ENCODE data around the gene CNOT3.

CNOT3 gene

DNA sequence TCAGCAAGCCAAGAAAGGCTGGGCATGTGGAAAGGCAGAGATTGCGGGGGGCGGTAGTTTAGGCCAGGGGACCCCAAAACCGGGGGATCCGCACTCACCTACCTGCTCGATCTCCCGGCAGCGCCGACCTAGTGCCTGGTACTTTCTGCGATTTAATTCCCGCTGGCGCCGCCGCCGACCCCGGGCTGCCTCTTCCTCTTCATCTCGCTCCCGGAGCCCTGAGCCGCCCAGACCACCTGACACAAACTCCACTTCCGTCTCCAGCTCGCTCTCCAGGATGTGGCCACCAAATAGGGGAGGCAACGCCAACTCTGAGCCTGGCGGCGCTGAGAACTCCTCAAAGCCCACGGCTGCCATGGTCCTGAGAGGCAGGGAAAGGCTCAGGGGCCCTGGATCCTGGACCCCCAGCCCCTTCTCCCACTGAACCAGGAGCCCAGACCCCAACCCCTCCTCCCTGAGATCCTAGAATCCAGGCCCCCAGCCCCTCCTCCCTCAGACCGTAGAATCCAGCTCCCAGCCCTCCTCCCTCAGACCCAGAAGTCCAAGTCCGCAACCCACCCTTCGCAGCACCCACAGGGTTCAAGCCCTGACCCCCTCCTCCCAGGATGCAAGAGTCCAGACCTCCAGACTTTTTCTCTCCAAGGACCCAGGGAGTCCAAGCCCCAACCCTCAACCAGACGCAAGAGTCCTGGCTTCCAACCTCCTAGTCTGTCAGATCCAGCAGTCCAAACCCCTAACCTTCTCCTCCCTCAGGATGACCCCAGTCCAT is 23.0 kb upstream of the CNOT3 start:
- Histone ChIP-seq H3K27ac (ENCODE audit: poor library complexity, severe bottlenecking) (peak overlapping the region; percentile 49), H3K27me3 (ENCODE audit: insufficient read depth, poor library complexity, severe bottlenecking) (no peaks in the 10 kb centered on the region), H3K4me1 (ENCODE audit: insufficient read depth, poor library complexity, severe bottlenecking) (peaks cover 5% of the 10 kb centered on the region), H3K4me3 (ENCODE audit: severe bottlenecking) (peak overlapping the region; percentile 71), H3K36me3 (ENCODE audit: low read depth) (peaks cover 29% of the 10 kb centered on the region), H3K9me3 (ENCODE audit: severe bottlenecking) (no peaks in the 10 kb centered on the region)
- TF ChIP-seq, protein P1, sequence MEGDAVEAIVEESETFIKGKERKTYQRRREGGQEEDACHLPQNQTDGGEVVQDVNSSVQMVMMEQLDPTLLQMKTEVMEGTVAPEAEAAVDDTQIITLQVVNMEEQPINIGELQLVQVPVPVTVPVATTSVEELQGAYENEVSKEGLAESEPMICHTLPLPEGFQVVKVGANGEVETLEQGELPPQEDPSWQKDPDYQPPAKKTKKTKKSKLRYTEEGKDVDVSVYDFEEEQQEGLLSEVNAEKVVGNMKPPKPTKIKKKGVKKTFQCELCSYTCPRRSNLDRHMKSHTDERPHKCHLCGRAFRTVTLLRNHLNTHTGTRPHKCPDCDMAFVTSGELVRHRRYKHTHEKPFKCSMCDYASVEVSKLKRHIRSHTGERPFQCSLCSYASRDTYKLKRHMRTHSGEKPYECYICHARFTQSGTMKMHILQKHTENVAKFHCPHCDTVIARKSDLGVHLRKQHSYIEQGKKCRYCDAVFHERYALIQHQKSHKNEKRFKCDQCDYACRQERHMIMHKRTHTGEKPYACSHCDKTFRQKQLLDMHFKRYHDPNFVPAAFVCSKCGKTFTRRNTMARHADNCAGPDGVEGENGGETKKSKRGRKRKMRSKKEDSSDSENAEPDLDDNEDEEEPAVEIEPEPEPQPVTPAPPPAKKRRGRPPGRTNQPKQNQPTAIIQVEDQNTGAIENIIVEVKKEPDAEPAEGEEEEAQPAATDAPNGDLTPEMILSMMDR (IDR thresholded peaks at IDR 0.05; ENCODE audit: poor library complexity, severe bottlenecking): no peak
- DNase-seq (ENCODE audit: low spot score) (no peak), ATAC-seq (ENCODE audit: low read depth) (0 out of 3 replicates have a peak, but pooled peaks have one; percentile 20)

DNA sequence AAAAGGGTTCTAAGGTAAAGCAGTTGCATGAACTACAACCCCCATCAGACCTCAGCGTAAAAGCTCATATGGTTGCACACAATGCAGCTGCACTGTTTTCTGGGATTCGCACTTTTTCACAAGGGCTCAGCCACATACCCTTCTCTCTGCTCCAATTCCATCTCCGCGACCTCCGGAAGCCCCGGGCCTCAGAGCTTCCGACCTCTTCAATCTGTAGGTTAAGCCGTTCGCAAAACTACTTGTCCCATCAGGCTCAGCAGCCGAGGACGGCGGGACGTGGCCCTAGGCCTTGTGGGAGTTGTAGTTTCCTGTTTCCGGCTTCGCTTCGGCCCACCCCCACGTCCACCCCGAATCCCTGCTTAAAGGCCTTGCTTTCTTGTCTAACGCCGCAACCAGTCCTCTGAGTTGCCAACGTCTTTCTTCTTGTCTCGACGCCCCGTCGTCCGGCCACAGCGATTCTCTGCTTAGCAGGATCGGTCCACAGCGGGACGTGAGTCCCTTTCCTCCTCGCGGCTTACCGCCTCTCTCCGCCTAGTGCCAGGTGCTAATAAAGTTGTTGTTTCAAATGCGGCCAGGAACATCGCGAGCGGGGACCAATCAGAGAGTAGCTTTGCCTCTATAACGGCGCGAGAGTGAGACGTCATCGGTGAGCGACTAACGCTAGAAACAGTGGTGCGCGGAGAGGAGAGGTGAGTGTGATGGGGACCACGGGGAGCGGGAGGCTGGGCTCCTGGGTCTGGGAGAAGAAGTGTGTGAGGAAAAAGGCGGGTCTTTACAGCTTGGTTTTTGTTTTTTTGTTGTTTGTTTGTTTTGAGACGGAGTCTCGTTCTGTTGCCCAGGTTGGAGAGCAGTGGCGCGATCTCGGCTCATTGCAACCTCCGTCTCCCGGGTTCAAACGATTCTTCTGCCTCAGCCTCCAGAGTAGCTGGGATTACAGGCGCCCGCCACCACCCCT is 22.2 kb upstream of the CNOT3 start, which contains the start of the genes PRPF31 and TFPT:
Gene PRPF31, plus strand, starts transcription at position 646 of the 955 bp plus-strand sequence. CDS start 2,525 bp downstream, outside the sequence.
Gene TFPT, minus strand, starts transcription at position 549 of the 955 bp plus-strand sequence. Its CDS starts 388 bp downstream, at position 161.
- no peaks in the 10 kb centered on the region for H3K27me3 ChIP-seq (ENCODE audit: insufficient read depth, poor library complexity, severe bottlenecking)
- peak within 1 kb of the TSS; percentile 49 for H3K27ac ChIP-seq (ENCODE audit: poor library complexity, severe bottlenecking)
- H3K36me3 ChIP-seq (ENCODE audit: low read depth): peaks cover 37% of the 10 kb centered on the region
- ATAC-seq (ENCODE audit: low read depth): peak; percentile 93
- TF ChIP-seq, protein P1 (IDR thresholded peaks at IDR 0.05; ENCODE audit: poor library complexity, severe bottlenecking): no peak
- peak within 1 kb of the TSS; percentile 71 for H3K4me3 ChIP-seq (ENCODE audit: severe bottlenecking)
- H3K9me3 ChIP-seq (ENCODE audit: severe bottlenecking): no peaks in the 10 kb centered on the region
- peaks cover 5% of the 10 kb centered on the region for H3K4me1 ChIP-seq (ENCODE audit: insufficient read depth, poor library complexity, severe bottlenecking)
- peak; percentile 94 for DNase-seq (ENCODE audit: low spot score)

DNA sequence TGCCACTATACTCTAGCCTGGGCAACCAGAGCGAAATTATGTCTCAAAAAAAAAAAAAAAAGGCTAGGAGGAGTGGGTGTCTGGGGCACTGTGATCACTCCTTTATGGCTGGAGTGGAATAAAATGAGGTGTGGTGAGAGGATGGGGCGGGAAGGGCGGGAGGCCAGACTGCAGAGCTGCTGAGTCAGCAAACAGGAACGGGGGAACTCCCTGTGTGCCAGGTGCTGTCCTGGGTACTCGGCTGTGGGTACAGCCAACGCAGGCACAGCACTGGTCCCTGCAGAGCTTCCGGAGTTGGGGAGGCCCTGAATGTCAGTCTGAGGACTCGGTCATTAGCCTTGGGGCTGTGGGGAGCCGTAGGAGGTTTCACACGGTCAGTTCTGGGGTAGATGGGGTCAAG is 16.3 kb upstream of the CNOT3 start:
- TF ChIP-seq, protein P1 (IDR thresholded peaks at IDR 0.05; ENCODE audit: poor library complexity, severe bottlenecking): no peak
- Histone ChIP-seq H3K27me3 (ENCODE audit: insufficient read depth, poor library complexity, severe bottlenecking) (no peaks in the 10 kb centered on the region), H3K4me1 (ENCODE audit: insufficient read depth, poor library complexity, severe bottlenecking) (peaks cover 5% of the 10 kb centered on the region), H3K4me3 (ENCODE audit: severe bottlenecking) (no peak overlapping the region), H3K9me3 (ENCODE audit: severe bottlenecking) (no peaks in the 10 kb centered on the region), H3K27ac (ENCODE audit: poor library complexity, severe bottlenecking) (no peak overlapping the region), H3K36me3 (ENCODE audit: low read depth) (peaks cover 65% of the 10 kb centered on the region)
- DNase-seq (ENCODE audit: low spot score) (no peak), ATAC-seq (ENCODE audit: low read depth) (no peak)

DNA sequence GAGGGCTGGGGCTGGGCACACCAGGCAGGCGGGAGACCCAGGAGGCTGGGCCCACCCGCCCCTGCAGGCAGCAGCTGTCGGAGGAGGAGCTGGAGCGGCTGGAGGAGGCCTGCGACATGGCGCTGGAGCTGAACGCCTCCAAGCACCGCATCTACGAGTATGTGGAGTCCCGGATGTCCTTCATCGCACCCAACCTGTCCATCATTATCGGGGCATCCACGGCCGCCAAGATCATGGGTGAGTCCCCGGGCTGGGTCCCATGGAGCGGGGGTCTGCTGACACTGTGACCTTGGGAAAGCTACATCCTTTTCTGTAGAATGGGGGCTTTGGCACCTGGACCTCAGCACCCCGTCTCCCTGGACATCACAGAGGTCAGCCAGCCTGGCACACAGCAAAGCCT is 13.9 kb upstream of the CNOT3 start:
- Histone ChIP-seq H3K27ac (ENCODE audit: poor library complexity, severe bottlenecking) (no peak overlapping the region), H3K27me3 (ENCODE audit: insufficient read depth, poor library complexity, severe bottlenecking) (no peaks in the 10 kb centered on the region), H3K4me3 (ENCODE audit: severe bottlenecking) (no peak overlapping the region), H3K36me3 (ENCODE audit: low read depth) (peaks cover 61% of the 10 kb centered on the region), H3K9me3 (ENCODE audit: severe bottlenecking) (no peaks in the 10 kb centered on the region), H3K4me1 (ENCODE audit: insufficient read depth, poor library complexity, severe bottlenecking) (no peaks in the 10 kb centered on the region)
- ATAC-seq (ENCODE audit: low read depth) (no peak), DNase-seq (ENCODE audit: low spot score) (no peak)
- TF ChIP-seq, protein P1 (IDR thresholded peaks at IDR 0.05; ENCODE audit: poor library complexity, severe bottlenecking): no peak
